ENCODE data around the gene ELL2.
"Not testable (repeated sequence)": the region's sequence is repeated elsewhere in the genome, so short reads cannot be mapped to it uniquely, and the experiment has no call there.

ELL2 gene

GRCh38 chr5:95930141-95930930, 31.3 kb downstream of the ELL2 start:
- DNase-seq (ENCODE audit: low read depth), result no peak

GRCh38 chr5:95928724-95929253, 32.9 kb downstream of the ELL2 start:
- DNase-seq (ENCODE audit: low read depth), result no peak

DNA sequence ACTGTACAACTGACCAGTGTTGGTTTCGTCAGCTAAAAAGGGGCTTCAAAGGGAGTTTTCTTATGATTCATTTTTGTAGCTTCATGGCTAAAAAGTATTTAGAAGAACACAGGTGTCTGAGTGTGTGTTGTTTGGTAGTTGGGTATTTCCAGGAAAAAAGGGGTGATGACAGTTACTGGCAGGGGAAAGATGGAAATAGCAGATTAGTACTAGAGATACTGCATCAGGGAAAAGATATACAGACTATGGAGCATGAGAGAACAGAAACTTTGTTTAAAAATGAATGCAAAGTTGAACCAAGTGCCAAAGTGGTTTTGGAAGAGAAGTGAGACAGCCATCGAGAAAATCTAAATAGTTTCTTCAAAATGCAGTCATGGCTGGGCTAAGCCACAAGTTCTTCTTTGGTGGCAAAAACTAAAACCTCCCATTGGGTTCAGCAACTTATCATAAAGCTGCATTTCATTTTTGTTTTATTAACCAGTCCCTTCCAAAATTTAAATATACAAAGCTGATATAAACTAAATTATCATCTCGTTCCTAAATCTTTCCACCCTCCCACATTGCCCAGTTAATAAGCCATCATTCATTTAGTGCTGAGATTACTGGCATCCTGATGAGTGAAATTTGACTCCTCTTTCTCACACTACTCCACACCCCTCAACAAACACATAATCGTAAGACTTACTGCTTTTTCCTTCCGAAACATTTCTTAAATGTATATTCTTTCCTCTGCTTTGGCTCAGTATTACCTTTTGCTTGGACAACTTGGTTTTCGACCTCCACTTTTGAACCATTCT, 33.5 kb downstream of the ELL2 start:
- DNase-seq (ENCODE audit: low read depth), result no peak

DNA sequence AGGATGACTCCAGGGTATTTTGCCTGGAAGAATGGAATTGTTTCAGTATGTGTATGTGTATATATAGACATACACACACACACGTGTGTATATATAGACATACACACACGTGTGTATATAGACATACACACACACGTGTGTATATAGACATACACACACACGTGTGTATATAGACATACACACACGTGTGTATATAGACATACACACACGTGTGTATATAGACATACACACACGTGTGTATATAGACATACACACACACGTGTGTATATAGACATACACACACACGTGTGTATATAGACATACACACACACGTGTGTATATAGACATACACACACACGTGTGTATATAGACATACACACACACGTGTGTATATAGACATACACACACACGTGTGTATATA, 34.4 kb downstream of the ELL2 start:
- DNase-seq (ENCODE audit: low read depth), result not testable (repeated sequence)

GRCh38 chr5:95925939-95926338, 35.7 kb downstream of the ELL2 start:
- DNase-seq (ENCODE audit: low read depth), result no peak

GRCh38 chr5:95925378-95925744, 36.3 kb downstream of the ELL2 start:
- no peak for DNase-seq (ENCODE audit: low read depth)

- no peak for DNase-seq (ENCODE audit: low read depth)
Measured at GRCh38 chr5:95924720-95925377, 36.8 kb downstream of the ELL2 start.

GRCh38 chr5:95923918-95924544, 37.6 kb downstream of the ELL2 start:
- no peak for DNase-seq (ENCODE audit: low read depth)

GRCh38 chr5:95922798-95923197, 38.9 kb downstream of the ELL2 start:
- DNase-seq (ENCODE audit: low read depth), result no peak

DNA sequence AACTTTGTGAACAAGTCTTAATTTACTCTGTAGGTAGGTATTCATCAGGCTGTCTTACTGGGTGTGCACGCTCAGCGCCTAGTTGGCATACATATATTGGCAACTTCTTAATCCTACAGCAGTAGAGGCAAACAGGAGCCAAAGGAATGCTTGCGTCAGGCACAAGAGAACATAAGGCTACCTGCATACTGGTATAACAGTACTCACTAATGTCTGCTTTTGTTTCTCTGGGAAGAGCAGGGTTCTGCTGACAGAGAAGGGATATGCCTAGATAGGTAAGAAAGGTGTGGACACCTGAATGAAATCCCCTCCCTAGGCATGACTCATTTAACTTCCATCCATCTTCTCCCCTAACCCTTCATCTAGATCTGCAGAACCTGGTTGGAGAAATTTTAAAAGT, 40.1 kb downstream of the ELL2 start:
- no peak for DNase-seq (ENCODE audit: low read depth)

DNA sequence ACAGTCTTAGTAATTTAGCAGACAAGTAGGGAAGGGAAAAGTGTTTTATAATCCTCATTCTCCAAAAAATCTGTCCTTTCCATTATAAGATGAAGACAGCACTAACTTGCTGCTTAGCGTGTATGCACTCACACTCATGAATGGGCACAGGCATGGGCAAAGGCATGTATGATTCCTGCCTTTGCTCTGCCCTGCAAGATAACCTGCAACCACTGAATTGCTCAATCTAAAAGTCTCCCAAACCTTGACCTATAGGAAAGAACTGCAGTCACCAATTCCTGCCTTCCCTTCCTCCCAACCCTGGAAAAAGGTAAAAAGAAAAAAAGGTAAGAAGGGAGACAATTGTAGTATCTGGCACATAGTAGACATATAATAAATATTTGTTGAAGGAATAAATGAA, 40.8 kb downstream of the ELL2 start:
- DNase-seq (ENCODE audit: low read depth), result no peak

GRCh38 chr5:95919658-95920057, 42.0 kb downstream of the ELL2 start:
- DNase-seq (ENCODE audit: low read depth), result no peak

DNA sequence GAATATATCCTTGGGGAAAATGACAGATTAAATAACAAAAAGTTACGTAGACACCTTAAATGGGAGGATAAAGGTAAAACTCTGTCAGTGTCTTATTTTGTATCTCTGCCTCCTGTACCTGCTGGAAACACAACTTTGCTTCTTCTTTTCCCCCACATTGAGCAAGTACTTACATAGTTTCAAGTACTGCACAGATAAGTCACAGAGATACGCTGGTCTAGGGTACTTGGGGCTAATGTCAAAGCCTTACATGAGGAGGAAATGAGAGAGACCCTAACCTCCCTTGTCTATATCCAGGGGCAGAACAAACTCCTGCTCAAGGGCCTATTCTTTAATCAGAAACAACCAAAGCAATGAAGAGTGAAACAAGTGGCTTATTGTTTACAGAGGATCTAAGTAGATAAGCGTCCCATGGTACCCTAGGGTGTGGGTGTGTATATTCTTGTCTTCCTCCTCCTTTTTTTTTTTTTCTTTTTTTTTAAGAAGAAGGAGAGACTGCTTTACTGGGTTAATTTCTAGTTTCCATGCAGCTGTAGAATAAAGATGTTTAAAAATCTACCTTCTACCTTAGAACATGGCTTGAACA, 43.1 kb downstream of the ELL2 start:
- DNase-seq (ENCODE audit: low read depth), result no peak

DNA sequence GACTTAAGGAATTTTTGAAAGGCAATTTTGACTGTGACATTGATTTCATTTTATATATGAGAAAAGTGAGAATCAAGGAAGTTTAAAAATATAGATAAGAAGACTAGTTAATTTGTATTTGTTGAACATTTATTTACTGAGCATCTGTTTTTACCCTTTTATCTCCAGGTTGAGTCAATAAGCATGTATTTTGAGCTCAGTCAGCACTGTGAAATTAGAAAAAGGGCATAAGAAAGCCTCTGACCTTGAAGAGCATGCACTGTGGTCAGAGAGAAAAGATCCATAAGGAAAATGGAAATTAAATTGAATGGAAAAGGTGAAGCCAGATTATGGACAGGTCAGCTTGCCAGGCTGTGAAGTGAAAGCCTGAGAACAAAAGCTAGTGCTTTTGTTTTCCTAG, 44.4 kb downstream of the ELL2 start:
- no peak for DNase-seq (ENCODE audit: low read depth)

DNA sequence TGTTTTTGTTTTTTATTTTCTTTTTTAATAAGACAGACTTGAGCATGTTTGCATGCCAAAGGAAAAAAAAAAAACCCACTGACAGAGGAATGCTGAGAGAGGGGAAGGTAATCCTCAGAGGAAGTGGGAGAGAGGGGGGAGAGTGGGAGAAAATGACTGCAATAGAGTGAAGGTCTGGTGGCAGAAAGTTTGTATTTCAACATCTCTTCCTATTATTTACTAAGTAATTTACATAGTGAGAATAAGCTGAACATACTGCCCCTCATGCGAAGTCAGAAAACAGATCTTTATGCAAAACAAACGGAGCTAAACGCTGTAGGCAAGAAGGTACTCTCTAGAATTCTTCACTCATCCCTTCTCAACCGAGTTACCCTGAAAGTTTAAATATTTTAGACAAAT, 45.0 kb downstream of the ELL2 start:
- no peak for DNase-seq (ENCODE audit: low read depth)

- no peak for DNase-seq (ENCODE audit: low read depth)
Measured at GRCh38 chr5:95915999-95916686, 45.5 kb downstream of the ELL2 start.

DNA sequence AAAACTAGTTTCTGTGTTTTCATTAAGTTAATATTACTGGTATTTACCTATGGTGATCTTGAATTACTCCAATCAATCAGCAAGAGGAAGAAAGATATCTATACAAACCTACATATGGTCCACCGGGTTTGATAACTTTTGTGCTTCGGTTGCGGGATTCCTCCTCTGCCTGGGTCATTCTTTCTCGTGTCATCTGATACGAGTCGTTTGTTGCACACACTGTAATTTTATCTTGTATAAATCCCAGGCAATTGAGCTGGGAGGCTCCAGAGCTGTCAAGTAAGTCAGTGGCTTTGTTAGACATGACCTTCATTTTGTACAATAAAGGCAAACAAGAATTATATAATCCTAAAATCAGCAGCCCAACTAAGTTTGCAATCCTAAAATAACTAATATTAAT, 48.0 kb downstream of the ELL2 start:
- DNase-seq (ENCODE audit: low read depth), result no peak

DNA sequence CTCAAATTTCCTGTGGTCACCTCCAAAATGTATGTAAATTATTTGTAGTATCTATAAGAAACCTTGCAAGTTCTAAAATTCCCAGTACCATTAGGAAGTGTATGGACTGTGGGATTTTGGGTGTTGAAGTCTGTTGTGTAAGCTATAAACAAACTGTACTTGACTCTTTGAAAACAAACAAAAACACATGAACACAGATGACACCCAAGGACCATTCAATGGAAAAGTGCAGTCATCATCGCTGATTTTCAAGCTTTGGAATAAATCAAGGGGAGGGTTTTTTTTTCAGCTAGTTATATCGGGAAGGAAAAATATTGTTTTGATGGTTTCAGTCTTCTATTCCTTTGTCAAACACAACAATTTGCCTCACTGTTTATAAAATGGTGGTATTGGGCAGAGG, 49.6 kb downstream of the ELL2 start:
- no peak for DNase-seq (ENCODE audit: low read depth)

GRCh38 chr5:95910521-95910920, 51.1 kb downstream of the ELL2 start:
- no peak for DNase-seq (ENCODE audit: low read depth)

- DNase-seq (ENCODE audit: low read depth), result no peak
Measured at GRCh38 chr5:95909738-95910137, 51.9 kb downstream of the ELL2 start.

- no peak for DNase-seq (ENCODE audit: low read depth)
Measured at GRCh38 chr5:95908799-95909198, 52.9 kb downstream of the ELL2 start.

All from stimulated activated CD8-positive, alpha-beta memory T cell treated with anti-CD3 and anti-CD28 coated beads, Interleukin-15, amount 100 ng/mL, for 24 hours (primary cell).